Stimulated activated CD8-positive, alpha-beta memory T cell treated with anti-CD3 and anti-CD28 coated beads, Interleukin-2, amount 100 ng/mL, for 48 hours (primary cell): ENCODE data around the gene ANKRD44.

Experiments
- DNase-seq, 2 donors: peaks; one replicate each; pipeline ENCODE4 v3.0.0-alpha.2; 2020; ENCODE audit warnings: low read depth in 2 of 2

Gene ANKRD44

GRCh38 chr2:197322143-197322542 is 11.6 kb upstream of the ANKRD44 start:
- DNase-seq = no peak

- DNase-seq = no peak
Observed at GRCh38 chr2:197315371-197315770, 4.8 kb upstream of the ANKRD44 start.

GRCh38 chr2:197312186-197312585 is 1.6 kb upstream of the ANKRD44 start:
- no peak for DNase-seq

GRCh38 chr2:197311421-197312033 is 947 bp upstream of the ANKRD44 start:
- DNase-seq = no peak

GRCh38 chr2:197310987-197311420 is 424 bp upstream of the ANKRD44 start:
- DNase-seq = no peak

- DNase-seq = no peak
Observed at GRCh38 chr2:197309691-197310231, 819 bp downstream of the ANKRD44 start.

- DNase-seq = no peak
Observed at GRCh38 chr2:197308996-197309690, 1.4 kb downstream of the ANKRD44 start.

GRCh38 chr2:197308585-197308984 is 2.0 kb downstream of the ANKRD44 start:
- no peak for DNase-seq

GRCh38 chr2:197307933-197308521 is 2.6 kb downstream of the ANKRD44 start:
- DNase-seq = no peak

GRCh38 chr2:197307236-197307932 is 3.2 kb downstream of the ANKRD44 start:
- DNase-seq = no peak

- DNase-seq = no peak
Observed at GRCh38 chr2:197306696-197307040, 3.9 kb downstream of the ANKRD44 start.

GRCh38 chr2:197306024-197306695 is 4.4 kb downstream of the ANKRD44 start:
- no peak for DNase-seq

- no peak for DNase-seq
Observed at GRCh38 chr2:197304556-197305011, 6.0 kb downstream of the ANKRD44 start.

- DNase-seq = no peak
Observed at GRCh38 chr2:197300139-197300538, 10.4 kb downstream of the ANKRD44 start.

- DNase-seq = no peak
Observed at GRCh38 chr2:197298609-197299008, 12.0 kb downstream of the ANKRD44 start.

- DNase-seq = no peak
Observed at GRCh38 chr2:197297772-197298318, 12.7 kb downstream of the ANKRD44 start.

- no peak for DNase-seq
Observed at GRCh38 chr2:197297266-197297665, 13.3 kb downstream of the ANKRD44 start.

GRCh38 chr2:197296835-197297234 is 13.7 kb downstream of the ANKRD44 start:
- DNase-seq = no peak

- no peak for DNase-seq
Observed at GRCh38 chr2:197294260-197294659, 16.3 kb downstream of the ANKRD44 start.

GRCh38 chr2:197293252-197294007 is 17.1 kb downstream of the ANKRD44 start:
- no peak for DNase-seq

- DNase-seq = no peak
Observed at GRCh38 chr2:197292619-197293018, 18.0 kb downstream of the ANKRD44 start.
